Measurements from ENCODE around the gene CXorf51A. TPM values are rescaled to one million over a fixed set of nuclear protein-coding genes. Genes with fewer than 3 reads are reported as not detected.
"Not testable (repeated sequence)": the region's sequence is repeated elsewhere in the genome, so short reads cannot be mapped to it uniquely, and the experiment has no call there.

CXorf51A gene
- polyA plus RNA-seq, 1 donor (not counting 4 experiments of a cell fraction or from before 2014, with no cell fraction given), result not detected

DNA sequence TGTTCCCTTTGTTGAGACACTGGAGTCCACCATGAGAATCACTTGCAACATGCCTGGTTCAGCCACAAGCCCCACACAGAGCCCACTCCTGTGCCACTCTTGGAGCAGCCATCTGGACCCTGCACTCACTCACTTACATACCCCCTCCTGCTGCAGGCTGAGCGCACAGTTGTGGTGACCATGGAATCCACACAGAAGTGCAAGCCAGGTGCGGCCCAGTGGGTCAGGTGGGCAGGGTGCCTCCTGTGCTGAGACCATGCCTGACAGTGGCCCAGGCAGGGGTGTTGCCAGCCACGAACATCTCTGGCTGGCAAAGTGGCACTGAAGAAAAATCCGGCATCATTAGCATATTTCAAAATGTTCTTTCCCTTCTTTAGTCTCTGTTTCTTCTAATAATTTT, 17.4 kb upstream of the CXorf51A start:
- TF ChIP-seq, protein P1, sequence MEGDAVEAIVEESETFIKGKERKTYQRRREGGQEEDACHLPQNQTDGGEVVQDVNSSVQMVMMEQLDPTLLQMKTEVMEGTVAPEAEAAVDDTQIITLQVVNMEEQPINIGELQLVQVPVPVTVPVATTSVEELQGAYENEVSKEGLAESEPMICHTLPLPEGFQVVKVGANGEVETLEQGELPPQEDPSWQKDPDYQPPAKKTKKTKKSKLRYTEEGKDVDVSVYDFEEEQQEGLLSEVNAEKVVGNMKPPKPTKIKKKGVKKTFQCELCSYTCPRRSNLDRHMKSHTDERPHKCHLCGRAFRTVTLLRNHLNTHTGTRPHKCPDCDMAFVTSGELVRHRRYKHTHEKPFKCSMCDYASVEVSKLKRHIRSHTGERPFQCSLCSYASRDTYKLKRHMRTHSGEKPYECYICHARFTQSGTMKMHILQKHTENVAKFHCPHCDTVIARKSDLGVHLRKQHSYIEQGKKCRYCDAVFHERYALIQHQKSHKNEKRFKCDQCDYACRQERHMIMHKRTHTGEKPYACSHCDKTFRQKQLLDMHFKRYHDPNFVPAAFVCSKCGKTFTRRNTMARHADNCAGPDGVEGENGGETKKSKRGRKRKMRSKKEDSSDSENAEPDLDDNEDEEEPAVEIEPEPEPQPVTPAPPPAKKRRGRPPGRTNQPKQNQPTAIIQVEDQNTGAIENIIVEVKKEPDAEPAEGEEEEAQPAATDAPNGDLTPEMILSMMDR (optimal IDR thresholded peaks at IDR 0.05 in 1 of 3, IDR thresholded peaks at IDR 0.05 in 1 of 3, conservative IDR thresholded peaks at IDR 0.05 in 1 of 3; ENCODE audit: extremely low read depth in 1 of 3, insufficient read depth in 2 of 3, low read length in 3 of 3), result no peak
- no peak for TF ChIP-seq EZH2 (IDR thresholded peaks at IDR 0.05; ENCODE audit: low read length)
- H3K4me3 ChIP-seq (ENCODE audit: control insufficient read depth in 2 of 3, extremely low read depth in 1 of 3, insufficient read depth in 2 of 3, low read depth in 1 of 3, low read length in 3 of 3), result no peak overlapping the region
- FAIRE-seq (no peak), DNase-seq (ENCODE audit: low read depth, low spot score) (no peak)
- H4K20me1 ChIP-seq (ENCODE audit: control insufficient read depth, extremely low read depth, insufficient read depth, low read length), result no peaks in the 10 kb centered on the region
- H3K27ac ChIP-seq (ENCODE audit: control insufficient read depth, insufficient read depth, low read length), result no peak overlapping the region
- no peaks in the 10 kb centered on the region for H3K79me2 ChIP-seq (ENCODE audit: control insufficient read depth, insufficient read depth, low read length)
- dilution Hi-C loops (cut with MboI; ENCODE audit: extremely low pct_ligation_motif_present, low sequenced_read_pairs), result no loop called here
- H3K4me2 ChIP-seq (ENCODE audit: control insufficient read depth, extremely low read depth, insufficient read depth, low read depth, low read length), result no peak overlapping the region
- no peaks in the 10 kb centered on the region for H3K27me3 ChIP-seq (ENCODE audit: control insufficient read depth, extremely low read depth, insufficient read depth, low read length)
- no peaks in the 10 kb centered on the region for H3K9me1 ChIP-seq (ENCODE audit: control insufficient read depth, extremely low read depth, insufficient read depth, low read length)
- H2AFZ ChIP-seq (ENCODE audit: control insufficient read depth, low read length), result no peak overlapping the region
- no peaks in the 10 kb centered on the region for H3K36me3 ChIP-seq (ENCODE audit: control insufficient read depth in 2 of 2, extremely low read depth in 1 of 2, insufficient read depth in 2 of 2, low read length in 2 of 2)
- H3K9ac ChIP-seq (ENCODE audit: control insufficient read depth, extremely low read depth, insufficient read depth, low read length), result no peak overlapping the region
- H3K4me1 ChIP-seq (ENCODE audit: control insufficient read depth, extremely low read depth, insufficient read depth, low read length), result no peaks in the 10 kb centered on the region
- peaks cover 1% of the 10 kb centered on the region for H3K9me3 ChIP-seq (ENCODE audit: control insufficient read depth, low read depth, low read length)

DNA sequence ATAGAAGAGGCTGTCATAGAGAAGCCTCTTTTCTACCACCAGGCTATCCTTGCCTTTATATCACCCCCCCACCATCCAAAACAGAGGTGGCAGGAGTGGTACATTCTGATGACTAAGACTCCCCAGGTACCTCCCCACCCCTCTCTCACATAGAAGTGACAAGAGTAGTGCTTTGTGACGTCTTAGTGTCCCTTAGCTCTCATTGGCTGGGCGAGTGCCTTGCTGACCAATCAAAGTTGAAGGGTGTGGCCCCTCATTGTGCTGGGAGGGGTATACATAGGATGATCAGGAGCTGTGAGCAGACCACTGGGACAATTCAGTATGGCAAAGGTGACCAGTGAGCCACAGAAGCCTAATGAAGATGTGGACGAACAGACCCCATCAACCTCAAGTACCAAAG, 5.1 kb downstream of the CXorf51A start, which contains the start of gene CXorf51B:
TSS of gene CXorf51B (plus strand) at position 301 of the 400 bp plus-strand sequence. CDS start at position 322, 21 bp downstream.
- H3K27ac ChIP-seq (ENCODE audit: control insufficient read depth, insufficient read depth, low read length); dilution Hi-C loops (cut with MboI; ENCODE audit: extremely low pct_ligation_motif_present, low sequenced_read_pairs); FAIRE-seq; H3K9ac ChIP-seq (ENCODE audit: control insufficient read depth, extremely low read depth, insufficient read depth, low read length); H3K4me2 ChIP-seq (ENCODE audit: control insufficient read depth, extremely low read depth, insufficient read depth, low read depth, low read length); H3K9me1 ChIP-seq (ENCODE audit: control insufficient read depth, extremely low read depth, insufficient read depth, low read length); H4K20me1 ChIP-seq (ENCODE audit: control insufficient read depth, extremely low read depth, insufficient read depth, low read length); H2AFZ ChIP-seq (ENCODE audit: control insufficient read depth, low read length); H3K36me3 ChIP-seq (ENCODE audit: control insufficient read depth in 2 of 2, extremely low read depth in 1 of 2, insufficient read depth in 2 of 2, low read length in 2 of 2); H3K27me3 ChIP-seq (ENCODE audit: control insufficient read depth, extremely low read depth, insufficient read depth, low read length); H3K9me3 ChIP-seq (ENCODE audit: control insufficient read depth, low read depth, low read length); DNase-seq (ENCODE audit: low read depth, low spot score); H3K4me3 ChIP-seq (ENCODE audit: control insufficient read depth in 2 of 3, extremely low read depth in 1 of 3, insufficient read depth in 2 of 3, low read depth in 1 of 3, low read length in 3 of 3); H3K4me1 ChIP-seq (ENCODE audit: control insufficient read depth, extremely low read depth, insufficient read depth, low read length); H3K79me2 ChIP-seq (ENCODE audit: control insufficient read depth, insufficient read depth, low read length): not testable (repeated sequence)

Other genes with a start within 250 kb of the CXorf51A start
- not detected in 3 replicates for gene CXorf51B, start 5.0 kb downstream of the CXorf51A start, polyA plus RNA-seq